OCI-LY7 (cell line): ENCODE measurements around the gene ADAMTS6. TPM values are rescaled to one million over a fixed set of nuclear protein-coding genes. Genes with fewer than 3 reads are reported as not detected.

Source experiments
- BruUV-seq: library from RNA; stranded (reverse); fragments of 400-500 nt; replicated peaks from 2 replicates; lab custom pipeline; 2021; lab: Mats Ljungman, UMichigan
- CTCF ChIA-PET: fragments of 300-600 bp; sonication (Branson Sonifier 250); formaldehyde crosslinking; loops from one replicate; lab custom pipeline; 2022; ENCODE audit warnings: antibody characterized with exemption; ENCODE audit not compliant: unreplicated experiment; lab: Charles Lee
- POLR2A ChIA-PET: fragments of 300-600 bp; sonication (Branson Sonifier 250); formaldehyde crosslinking; loops from one replicate; lab custom pipeline; 2022; ENCODE audit warnings: antibody characterized with exemption; lab: Charles Lee
- DNase-seq: peaks from one replicate; pipeline ENCODE4 v3.0.0-alpha.2; 2015; ENCODE audit warnings: low spot score
- H2AFZ ChIP-seq: fragments of 200-600 bp; sonication (generic), shearing (Covaris generic); 2 replicates; pipeline ENCODE4 v1.6.1; 2014; ENCODE audit warnings: mild to moderate bottlenecking, antibody characterized with exemption, low read length, moderate library complexity
- H3K27ac ChIP-seq: fragments of 200-600 bp; sonication (generic); 2 replicates; pipeline ENCODE4 v1.5.1; 2014; ENCODE audit warnings: mixed run types, low read depth, mild to moderate bottlenecking, moderate library complexity, low read length, inconsistent platforms; ENCODE audit not compliant: poor library complexity, severe bottlenecking
- H3K36me3 ChIP-seq: fragments of 200-600 bp; sonication (generic); 2 replicates; pipeline ENCODE4 v1.6.1; 2014; ENCODE audit warnings: mild to moderate bottlenecking, antibody characterized with exemption, low read length, moderate library complexity, mixed read lengths; ENCODE audit not compliant: insufficient read depth
- H3K4me1 ChIP-seq: fragments of 200-600 bp; sonication (generic); 2 replicates; pipeline ENCODE4 v1.5.1; 2014; ENCODE audit warnings: mild to moderate bottlenecking, low read length; ENCODE audit not compliant: insufficient read depth, poor library complexity, severe bottlenecking
- H3K4me2 ChIP-seq: fragments of 200-600 bp; sonication (generic); 2 replicates; pipeline ENCODE4 v1.6.1; 2014; ENCODE audit warnings: mild to moderate bottlenecking, low read length
- H3K4me3 ChIP-seq: fragments of 200-600 bp; sonication (generic); 2 replicates; pipeline ENCODE4 v1.5.1; 2014; ENCODE audit warnings: mild to moderate bottlenecking, low read depth, low read length; ENCODE audit not compliant: poor library complexity, severe bottlenecking
- H3K79me2 ChIP-seq: fragments of 200-600 bp; sonication (generic); 2 replicates; pipeline ENCODE4 v1.6.1; 2016; ENCODE audit warnings: low read depth, mild to moderate bottlenecking, low read length, moderate library complexity, mixed read lengths; ENCODE audit not compliant: insufficient read depth
- H3K9me2 ChIP-seq: fragments of 200-600 bp; sonication (generic); 2 replicates; pipeline ENCODE4 v1.6.1; 2016; ENCODE audit warnings: mild to moderate bottlenecking, low read length, mixed read lengths; ENCODE audit not compliant: insufficient read depth
- H3K9me3 ChIP-seq: fragments of 200-600 bp; sonication (generic); 2 replicates; pipeline ENCODE4 v1.6.1; 2014; ENCODE audit warnings: mild to moderate bottlenecking, mixed run types, low read length, mixed read lengths
- H4K20me1 ChIP-seq: fragments of 200-600 bp; sonication (generic); 2 replicates; pipeline ENCODE4 v1.6.1; 2014; ENCODE audit warnings: mild to moderate bottlenecking, antibody characterized with exemption, low read length, moderate library complexity, mixed read lengths; ENCODE audit not compliant: insufficient read depth
- CTCF ChIP-seq: fragments of 200-600 bp; sonication (generic); conservative IDR thresholded peaks from 2 replicates; pipeline ENCODE4 v1.5.1; 2014; ENCODE audit warnings: mild to moderate bottlenecking, antibody characterized with exemption, low read length, moderate library complexity, mixed read lengths
- EZH2phosphoT487 ChIP-seq: fragments of 200-600 bp; sonication (generic); IDR thresholded peaks from 2 replicates; pipeline ENCODE4 v1.6.1; 2018; ENCODE audit warnings: low read depth, borderline replicate concordance, mild to moderate bottlenecking, mixed run types, antibody characterized with exemption, low read length, moderate library complexity, mixed read lengths
- intact Hi-C: fragments of 100-400 bp; cut with micrococcal nuclease; formaldehyde crosslinking; loops from one replicate; pipeline ENCODE4 v1.10.0; 2022; ENCODE audit not compliant: unreplicated experiment
- total RNA-seq, 2 experiments: library from RNA; depleted of rRNA in 1 of 2; stranded (reverse); fragments of >200 nt in 1 of 2; shearing (Covaris generic) in 1 of 2; gene quantifications; 2 replicates each; pipeline ENCODE4 v1.2.3, GENCODE V29; 2014 to 2022

Gene ADAMTS6
- total RNA-seq, 2 experiments from 2014 or later, result 13.9 to 18.1 TPM

- DNase-seq, result peak; percentile 26
- ChIA-PET CTCF (interaction anchor here (1.8 kb wide), 1 partner anchor 522 kb away, joined by 7 read pairs; no protein-coding TSS in a partner anchor), POLR2A (interaction anchor here (0.6 to 2.4 kb wide), 26 partner anchors 11 to 847 kb away, joined by 3 to 12 read pairs (median 4); partner anchors contain the start of genes CENPK, CWC27, PPWD1 and SREK1IP1)
- Histone ChIP-seq H3K79me2 (peaks cover 19% of the 10 kb centered on the region; the same call in 1 of the 2 replicates), H3K4me2 (peak overlapping the region; percentile 99), H3K4me1 (peaks cover 31% of the 10 kb centered on the region), H2AFZ (peak overlapping the region; percentile 82), H3K36me3 (no peaks in the 10 kb centered on the region), H3K4me3 (peak overlapping the region; percentile 71), H4K20me1 (no peaks in the 10 kb centered on the region), H3K27ac (peak overlapping the region; percentile 72), H3K9me2 (no peaks in the 10 kb centered on the region), H3K9me3 (no peaks in the 10 kb centered on the region)
- intact Hi-C loops, result loop anchor here (1.0 to 5.0 kb wide), 8 partner anchors 382 to 848 kb away; no protein-coding TSS in a partner anchor
- TF ChIP-seq EZH2phosphoT487 (no peak), CTCF (no peak)
- no TSS peak for BruUV-seq
Observed at GRCh38 chr5:65482736-65483545, 1.2 kb upstream of the ADAMTS6 start.

- Histone ChIP-seq H3K4me3 (peak overlapping the region; percentile 71), H3K79me2 (peaks cover 22% of the 10 kb centered on the region; the same call in 1 of the 2 replicates), H3K9me2 (no peaks in the 10 kb centered on the region), H2AFZ (peak overlapping the region; percentile 82), H3K4me1 (peaks cover 36% of the 10 kb centered on the region), H3K9me3 (no peaks in the 10 kb centered on the region), H4K20me1 (no peaks in the 10 kb centered on the region), H3K27ac (peak overlapping the region; percentile 72), H3K4me2 (peak overlapping the region; percentile 99), H3K36me3 (no peaks in the 10 kb centered on the region)
- peak; percentile 28 for DNase-seq
- CTCF ChIA-PET, result interaction anchor here (1.8 kb wide), 1 partner anchor 521 kb away, joined by 7 read pairs; no protein-coding TSS in a partner anchor
- POLR2A ChIA-PET, result interaction anchor here (0.6 to 2.4 kb wide), 24 partner anchors 9 to 847 kb away, joined by 3 to 12 read pairs (median 4); partner anchors contain the start of genes CENPK, CWC27, PPWD1 and SREK1IP1
- BruUV-seq, result TSS peak; percentile 73
- intact Hi-C loops, result loop anchor here (2.0 to 5.0 kb wide), 7 partner anchors 382 to 848 kb away; no protein-coding TSS in a partner anchor
- TF ChIP-seq CTCF (no peak), EZH2phosphoT487 (no peak)
Observed at GRCh38 chr5:65482296-65482735, 596 bp upstream of the ADAMTS6 start.
